CD4-positive, alpha-beta T cell treated with Interleukin-21 for 1 hour (primary cell): ENCODE measurements around the gene SERTAD4.
"Not testable (repeated sequence)": the region's sequence is repeated elsewhere in the genome, so short reads cannot be mapped to it uniquely, and the experiment has no call there.

Experiments
- DNase-seq: peaks from one replicate; pipeline ENCODE4 v3.0.0-alpha.2; 2020

Gene SERTAD4

DNA sequence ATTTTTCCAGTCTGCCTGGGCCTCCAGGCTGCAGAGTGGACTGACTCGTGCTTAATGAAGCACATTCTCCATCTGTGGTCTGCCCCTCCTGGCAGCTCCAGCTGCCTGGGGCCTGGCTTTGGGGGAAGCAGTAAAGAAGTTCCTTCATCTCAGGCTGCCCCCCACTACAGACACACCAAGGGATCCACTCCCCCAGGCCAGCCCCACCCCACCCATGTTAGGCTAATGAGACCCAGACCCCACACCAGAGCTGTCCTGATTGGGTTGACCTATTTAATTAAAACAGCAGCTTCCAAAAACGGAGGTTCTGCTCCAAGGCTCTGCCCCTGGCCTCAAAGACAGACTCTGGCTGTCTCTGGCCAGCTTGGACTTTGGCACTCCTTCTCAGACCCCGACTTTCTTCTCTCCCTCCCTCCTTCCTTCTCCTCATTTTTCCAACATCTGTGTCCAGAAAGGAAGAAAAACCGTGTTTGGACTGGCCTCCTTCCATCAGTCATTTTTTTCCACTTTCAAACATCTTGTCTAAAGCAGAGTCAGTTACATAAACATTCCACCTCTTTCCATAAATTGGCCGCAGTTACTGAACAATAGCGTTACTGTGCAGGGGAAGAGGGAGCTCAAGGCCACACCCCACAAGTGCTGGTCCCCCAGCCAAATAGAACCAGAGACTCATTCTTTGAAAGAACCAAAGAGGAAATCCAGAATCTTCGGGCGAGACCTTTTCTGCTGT is 29.7 kb downstream of the SERTAD4 start:
- no peak for DNase-seq

- no peak for DNase-seq
Measured at GRCh38 chr1:210262897-210263272, 30.3 kb downstream of the SERTAD4 start.

DNA sequence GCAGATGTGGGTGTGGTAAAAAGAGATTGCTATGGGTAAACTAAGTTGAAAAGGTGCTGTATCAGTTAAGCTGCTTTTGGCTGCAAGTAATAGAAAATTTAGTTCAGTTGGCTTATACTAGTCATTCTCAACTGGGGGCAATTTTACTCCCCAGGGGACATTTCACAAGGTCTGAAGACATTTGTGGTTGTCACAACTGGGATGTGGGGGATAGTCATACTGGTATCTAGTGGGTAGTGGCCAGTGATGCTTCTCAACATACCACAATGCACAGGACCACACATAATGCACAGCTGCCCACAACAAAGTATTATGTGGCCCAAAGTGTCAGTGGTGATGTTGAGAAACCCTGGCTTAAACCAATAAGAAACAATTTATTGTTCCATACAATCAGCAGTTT is 31.4 kb downstream of the SERTAD4 start:
- no peak for DNase-seq

- DNase-seq = no peak
Measured at GRCh38 chr1:210264496-210265380, 32.1 kb downstream of the SERTAD4 start.

GRCh38 chr1:210265392-210265955 is 32.9 kb downstream of the SERTAD4 start:
- DNase-seq = not testable (repeated sequence)

- no peak for DNase-seq
Measured at GRCh38 chr1:210269981-210270380, 37.4 kb downstream of the SERTAD4 start.

- no peak for DNase-seq
Measured at GRCh38 chr1:210272666-210273065, 40.1 kb downstream of the SERTAD4 start.

- DNase-seq = no peak
Measured at GRCh38 chr1:210280221-210280620, 47.6 kb downstream of the SERTAD4 start.

GRCh38 chr1:210288116-210288515 is 55.5 kb downstream of the SERTAD4 start:
- no peak for DNase-seq

GRCh38 chr1:210289248-210289647 is 56.7 kb downstream of the SERTAD4 start:
- DNase-seq = no peak

GRCh38 chr1:210291081-210291764 is 58.6 kb downstream of the SERTAD4 start:
- DNase-seq = no peak

- DNase-seq = no peak
Measured at GRCh38 chr1:210291786-210292230, 59.2 kb downstream of the SERTAD4 start.

GRCh38 chr1:210292231-210292871 is 59.8 kb downstream of the SERTAD4 start:
- peak; percentile 14 for DNase-seq

GRCh38 chr1:210293171-210293607 is 60.6 kb downstream of the SERTAD4 start:
- no peak for DNase-seq

- no peak for DNase-seq
Measured at GRCh38 chr1:210294999-210295745, 62.6 kb downstream of the SERTAD4 start.
